WERI-Rb-1 (cell line): ENCODE measurements around the gene CCDC69.

ENCODE experiments used
- DNase-seq: peaks from one replicate; pipeline ENCODE4 v3.0.0-alpha.2; 2020
- H3K27ac ChIP-seq: fragments of 250-450 bp; sonication (Bioruptor Pico); 2 replicates; pipeline ENCODE4 v1.5.1; 2020; ENCODE audit warnings: mild to moderate bottlenecking, moderate library complexity
- H3K27me3 ChIP-seq: fragments of 250-450 bp; sonication (Bioruptor Pico); 2 replicates; pipeline ENCODE4 v1.5.1; 2021; ENCODE audit warnings: mild to moderate bottlenecking, low read depth, moderate library complexity; ENCODE audit not compliant: insufficient read depth, severe bottlenecking
- H3K36me3 ChIP-seq: fragments of 250-450 bp; sonication (Bioruptor Pico); 2 replicates; pipeline ENCODE4 v1.5.1; 2020; ENCODE audit warnings: mild to moderate bottlenecking, moderate library complexity
- H3K4me3 ChIP-seq: 2 replicates; pipeline ENCODE4 v1.5.1; 2011; ENCODE audit warnings: low read depth, mild to moderate bottlenecking, control low read depth, low read length
- H3K9me3 ChIP-seq: fragments of 250-450 bp; sonication (Bioruptor Pico); 2 replicates; pipeline ENCODE4 v1.5.1; 2021; ENCODE audit warnings: mild to moderate bottlenecking, moderate library complexity; ENCODE audit not compliant: severe bottlenecking
- CTCF ChIP-seq: IDR thresholded peaks from 2 replicates; pipeline ENCODE4 v1.5.1; 2011; ENCODE audit warnings: low read depth, mild to moderate bottlenecking, control low read depth, inconsistent platforms, low read length

Gene CCDC69

GRCh38 chr5:151182976-151183375, 40.9 kb downstream of the CCDC69 start:
- TF ChIP-seq CTCF: no peak
- no peak overlapping the region for H3K27ac ChIP-seq
- H3K27me3 ChIP-seq: no peaks in the 10 kb centered on the region
- H3K4me3 ChIP-seq: no peak overlapping the region
- no peaks in the 10 kb centered on the region for H3K36me3 ChIP-seq
- DNase-seq: no peak
- H3K9me3 ChIP-seq: peaks cover 2% of the 10 kb centered on the region

- H3K36me3 ChIP-seq: no peaks in the 10 kb centered on the region
- TF ChIP-seq CTCF: no peak
- no peaks in the 10 kb centered on the region for H3K27me3 ChIP-seq
- H3K27ac ChIP-seq: no peak overlapping the region
- DNase-seq: no peak
- H3K4me3 ChIP-seq: no peak overlapping the region
- peaks cover 2% of the 10 kb centered on the region for H3K9me3 ChIP-seq
Observed at GRCh38 chr5:151182524-151182900, 41.4 kb downstream of the CCDC69 start.

- no peak overlapping the region for H3K4me3 ChIP-seq
- H3K27me3 ChIP-seq: no peaks in the 10 kb centered on the region
- H3K36me3 ChIP-seq: no peaks in the 10 kb centered on the region
- no peaks in the 10 kb centered on the region for H3K9me3 ChIP-seq
- peak; percentile 23 for DNase-seq
- no peak for TF ChIP-seq CTCF
- no peak overlapping the region for H3K27ac ChIP-seq
Observed at GRCh38 chr5:151181818-151182523, 41.9 kb downstream of the CCDC69 start.

GRCh38 chr5:151180291-151180690, 43.6 kb downstream of the CCDC69 start:
- no peaks in the 10 kb centered on the region for H3K36me3 ChIP-seq
- no peaks in the 10 kb centered on the region for H3K27me3 ChIP-seq
- no peak for TF ChIP-seq CTCF
- H3K9me3 ChIP-seq: no peaks in the 10 kb centered on the region
- H3K27ac ChIP-seq: no peak overlapping the region
- no peak for DNase-seq
- no peak overlapping the region for H3K4me3 ChIP-seq

- Histone ChIP-seq H3K27ac (no peak overlapping the region), H3K4me3 (no peak overlapping the region), H3K9me3 (no peaks in the 10 kb centered on the region), H3K27me3 (no peaks in the 10 kb centered on the region), H3K36me3 (no peaks in the 10 kb centered on the region)
- no peak for TF ChIP-seq CTCF
- no peak for DNase-seq
Observed at GRCh38 chr5:151179489-151179840, 44.4 kb downstream of the CCDC69 start.
